Ascending aorta (tissue), 2 donors: Measurements from ENCODE around the gene PPM1E. TPM values are rescaled to one million over a fixed set of nuclear protein-coding genes. Genes with fewer than 3 reads are reported as not detected.
"Not testable (repeated sequence)": the region's sequence is repeated elsewhere in the genome, so short reads cannot be mapped to it uniquely, and the experiment has no call there.

Experiments
- DNase-seq, 2 donors: peaks; one replicate each; pipeline ENCODE4 v3.0.0-alpha.2; 2019; ENCODE audit warnings: low spot score in 2 of 2
- H3K27ac ChIP-seq, 2 donors: fragments of 200-600 bp; sonication (generic); one replicate each; pipeline ENCODE4 v1.5.1; 2016 to 2017; ENCODE audit warnings: mild to moderate bottlenecking in 1 of 2
- H3K27me3 ChIP-seq: fragments of 200-600 bp; sonication (generic); one replicate; pipeline ENCODE4 v1.5.1; 2017
- H3K36me3 ChIP-seq, 2 donors: fragments of 200-600 bp; sonication (generic); one replicate each; pipeline ENCODE4 v1.5.1; 2016
- H3K4me1 ChIP-seq, 2 donors: fragments of 200-600 bp; sonication (generic); one replicate each; pipeline ENCODE4 v1.5.1; 2016 to 2017; ENCODE audit warnings: mild to moderate bottlenecking in 1 of 2
- H3K4me3 ChIP-seq, 2 donors: fragments of 200-600 bp; sonication (generic); one replicate each; pipeline ENCODE4 v1.5.1; 2016 to 2017; ENCODE audit warnings: mild to moderate bottlenecking in 1 of 2
- H3K9me3 ChIP-seq, 2 donors: fragments of 200-600 bp; sonication (generic); one replicate each; pipeline ENCODE4 v1.5.1; 2016
- intact Hi-C: fragments of 100-400 bp; cut with DNase I; formaldehyde crosslinking; loops from one replicate; pipeline ENCODE4 v1.15.1; 2023
- total RNA-seq: library from RNA; depleted of rRNA; stranded (reverse); fragments of >200 nt; gene quantifications from one replicate; pipeline ENCODE4 v1.1.0, GENCODE V29; 2016
- TF ChIP-seq, protein P1 (sequence below), 3 experiments: fragments of 200-600 bp in 2 of 3; fragments of 450-650 bp in 1 of 3; sonication (generic) in 2 of 3; IDR thresholded peaks; one replicate each; pipeline ENCODE4 v1.5.1; 2016 to 2019; ENCODE audit warnings: antibody characterized with exemption in 3 of 3, mild to moderate bottlenecking in 1 of 3, moderate library complexity in 1 of 3

PPM1E gene
- total RNA-seq, 1 donor from 2014 or later = 0.11 TPM

DNA sequence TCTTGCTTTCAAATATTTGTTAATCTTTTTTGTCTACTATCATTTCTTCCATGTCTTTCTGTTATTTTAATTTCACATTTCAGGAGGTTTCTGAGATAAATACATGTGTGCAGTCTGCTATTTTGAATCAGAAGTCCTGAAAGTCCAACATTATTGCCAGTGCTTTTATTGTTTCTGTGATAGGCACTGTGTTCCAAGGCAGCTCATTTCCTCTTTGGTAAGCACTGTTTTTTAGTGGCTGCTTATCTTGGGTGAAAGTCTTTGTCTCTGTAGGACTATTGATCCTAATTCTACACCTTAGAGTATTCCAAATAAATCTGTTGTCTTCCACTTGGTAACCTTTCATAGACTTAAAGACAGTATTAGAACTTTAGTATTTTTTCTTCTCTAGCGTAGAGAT is 76.1 kb downstream of the PPM1E start:
- Histone ChIP-seq H3K4me1 (no peaks in the 10 kb centered on the region), H3K4me3 (no peak overlapping the region), H3K27me3 (no peaks in the 10 kb centered on the region), H3K36me3 (no peaks in the 10 kb centered on the region), H3K9me3 (peaks cover 0 to 4% of the 10 kb centered on the region in 2 donors), H3K27ac (no peak overlapping the region)
- intact Hi-C loops = no loop called here
- no peak for DNase-seq
- TF ChIP-seq, protein P1, sequence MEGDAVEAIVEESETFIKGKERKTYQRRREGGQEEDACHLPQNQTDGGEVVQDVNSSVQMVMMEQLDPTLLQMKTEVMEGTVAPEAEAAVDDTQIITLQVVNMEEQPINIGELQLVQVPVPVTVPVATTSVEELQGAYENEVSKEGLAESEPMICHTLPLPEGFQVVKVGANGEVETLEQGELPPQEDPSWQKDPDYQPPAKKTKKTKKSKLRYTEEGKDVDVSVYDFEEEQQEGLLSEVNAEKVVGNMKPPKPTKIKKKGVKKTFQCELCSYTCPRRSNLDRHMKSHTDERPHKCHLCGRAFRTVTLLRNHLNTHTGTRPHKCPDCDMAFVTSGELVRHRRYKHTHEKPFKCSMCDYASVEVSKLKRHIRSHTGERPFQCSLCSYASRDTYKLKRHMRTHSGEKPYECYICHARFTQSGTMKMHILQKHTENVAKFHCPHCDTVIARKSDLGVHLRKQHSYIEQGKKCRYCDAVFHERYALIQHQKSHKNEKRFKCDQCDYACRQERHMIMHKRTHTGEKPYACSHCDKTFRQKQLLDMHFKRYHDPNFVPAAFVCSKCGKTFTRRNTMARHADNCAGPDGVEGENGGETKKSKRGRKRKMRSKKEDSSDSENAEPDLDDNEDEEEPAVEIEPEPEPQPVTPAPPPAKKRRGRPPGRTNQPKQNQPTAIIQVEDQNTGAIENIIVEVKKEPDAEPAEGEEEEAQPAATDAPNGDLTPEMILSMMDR (IDR thresholded peaks at IDR 0.05) = no peak

DNA sequence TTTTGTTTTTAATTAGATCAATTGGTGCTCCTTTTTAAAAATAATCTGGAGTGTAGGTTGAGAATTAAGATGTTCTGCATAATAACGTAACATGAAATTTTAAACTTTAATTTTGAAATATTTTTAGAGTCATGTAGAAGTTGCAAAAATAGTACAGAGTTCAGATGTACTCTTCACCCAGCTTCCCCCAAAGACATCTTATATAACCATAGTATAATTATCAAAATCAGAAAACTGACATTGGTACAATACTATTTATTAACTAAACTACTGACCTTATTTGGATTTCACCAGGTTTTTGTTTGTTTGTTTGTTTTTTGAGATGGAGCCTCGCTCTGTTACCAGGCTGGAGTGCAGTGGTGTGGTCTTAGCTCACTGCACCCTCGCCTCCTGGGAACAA is 76.9 kb downstream of the PPM1E start:
- Histone ChIP-seq H3K27me3 (no peaks in the 10 kb centered on the region), H3K4me1 (no peaks in the 10 kb centered on the region), H3K4me3 (no peak overlapping the region), H3K27ac (no peak overlapping the region), H3K36me3 (no peaks in the 10 kb centered on the region), H3K9me3 (peaks cover 0 to 4% of the 10 kb centered on the region in 2 donors)
- TF ChIP-seq, protein P1 (IDR thresholded peaks at IDR 0.05) = no peak
- intact Hi-C loops = no loop called here
- no peak for DNase-seq

DNA sequence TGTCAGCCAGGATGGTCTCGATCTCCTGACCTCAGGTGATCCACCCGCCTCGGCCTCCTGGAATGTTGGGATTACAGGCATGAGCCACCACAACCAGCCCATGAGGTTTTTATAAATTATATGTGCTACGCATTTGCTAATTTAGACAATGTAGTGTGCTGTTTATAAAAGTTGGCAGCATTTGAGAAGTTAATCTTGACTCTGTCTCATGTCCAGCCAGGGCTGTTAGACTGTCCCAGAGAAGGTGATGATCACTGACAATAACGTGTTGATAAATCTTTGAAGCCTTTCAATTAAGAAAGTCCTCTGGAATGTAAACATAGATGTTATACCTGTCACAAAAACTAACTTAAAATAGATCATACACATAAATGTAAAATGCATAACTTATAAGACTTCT is 82.0 kb downstream of the PPM1E start:
- no peaks in the 10 kb centered on the region for H3K4me1 ChIP-seq
- H3K4me3 ChIP-seq = no peak overlapping the region
- DNase-seq = no peak
- TF ChIP-seq, protein P1 (IDR thresholded peaks at IDR 0.05) = no peak
- no peaks in the 10 kb centered on the region for H3K9me3 ChIP-seq
- intact Hi-C loops = no loop called here
- H3K27ac ChIP-seq = no peak overlapping the region
- H3K27me3 ChIP-seq = no peaks in the 10 kb centered on the region
- no peaks in the 10 kb centered on the region for H3K36me3 ChIP-seq

DNA sequence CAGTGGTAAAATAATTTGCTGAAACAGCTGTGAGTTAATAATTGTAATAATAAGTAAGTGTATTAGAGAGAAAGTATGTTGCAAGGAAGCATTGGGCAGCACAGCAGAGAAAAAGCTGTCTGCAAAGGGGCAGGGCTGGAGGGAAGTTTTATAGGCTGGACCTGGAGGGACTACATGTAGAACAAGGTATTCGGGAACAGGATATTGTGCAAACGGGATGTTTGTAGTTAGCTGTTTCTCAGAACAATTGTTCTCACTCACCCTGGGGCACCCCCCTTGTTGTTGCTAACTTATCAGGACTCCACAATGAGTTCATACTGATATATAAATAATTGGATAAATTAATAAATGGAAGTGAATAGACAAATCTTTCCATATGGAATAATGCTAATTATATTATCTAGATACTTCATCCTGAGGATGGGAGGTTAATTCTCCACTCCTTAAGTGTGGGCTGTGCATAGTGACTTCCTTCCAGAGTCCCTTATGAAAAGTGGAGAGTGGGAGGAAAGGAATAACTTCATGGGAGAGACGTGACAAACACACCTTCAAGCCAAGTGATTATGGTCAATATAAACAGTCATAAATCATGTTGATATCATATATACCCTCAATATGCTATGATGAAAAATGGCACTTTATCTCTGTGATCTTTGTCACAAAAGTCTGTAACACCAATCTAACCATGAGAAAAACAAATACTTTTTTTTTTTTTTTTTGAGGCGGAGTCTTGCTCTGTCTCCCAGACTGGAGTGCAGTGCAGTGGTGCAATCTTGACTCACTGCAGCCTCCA is 85.4 kb downstream of the PPM1E start:
- intact Hi-C loops = no loop called here
- Histone ChIP-seq H3K36me3 (no peaks in the 10 kb centered on the region), H3K4me1 (no peaks in the 10 kb centered on the region), H3K9me3 (no peaks in the 10 kb centered on the region), H3K27ac (no peak overlapping the region), H3K27me3 (no peaks in the 10 kb centered on the region), H3K4me3 (no peak overlapping the region)
- DNase-seq = no peak
- TF ChIP-seq, protein P1 (IDR thresholded peaks at IDR 0.05) = no peak

DNA sequence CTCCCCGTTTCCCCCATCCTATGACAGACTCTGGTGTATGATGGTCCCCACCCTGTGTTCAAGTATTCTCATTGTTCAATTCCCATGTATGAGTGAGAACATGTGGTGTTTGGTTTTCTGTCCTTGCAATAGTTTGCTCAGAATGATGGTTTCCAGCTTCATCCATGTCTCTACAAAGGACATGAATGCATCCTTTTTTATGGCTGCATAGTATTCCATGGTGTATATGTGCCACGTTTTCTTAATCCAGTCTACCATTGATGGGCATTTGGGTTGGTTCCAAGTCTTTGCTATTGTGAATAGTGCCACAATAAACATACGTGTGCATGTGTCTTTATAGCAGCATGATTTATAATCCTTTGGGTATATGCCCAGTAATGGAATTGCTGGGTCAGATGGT is 90.8 kb downstream of the PPM1E start:
- H3K36me3 ChIP-seq, intact Hi-C loops: not testable (repeated sequence)

DNA sequence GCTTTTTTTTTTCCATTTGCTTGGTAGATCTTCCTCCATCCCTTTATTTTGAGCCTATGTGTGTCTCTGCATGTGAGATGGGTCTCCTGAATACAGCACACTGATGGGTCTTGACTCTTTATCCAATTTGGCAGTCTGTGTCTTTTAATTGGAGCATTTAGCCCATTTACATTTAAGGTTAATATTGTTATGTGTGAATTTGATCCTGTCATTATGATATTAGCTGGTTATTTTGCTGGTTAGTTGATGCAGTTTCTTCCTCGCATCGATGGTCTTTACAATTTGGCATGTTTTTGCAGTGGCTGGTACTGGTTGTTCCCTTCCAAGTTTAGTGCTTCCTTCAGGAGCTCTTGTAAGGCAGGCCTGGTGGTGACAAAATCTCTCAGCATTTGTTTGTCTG is 94.5 kb downstream of the PPM1E start:
- intact Hi-C loops = not testable (repeated sequence)

More for the DNA sequence above, 90.8 kb downstream of the PPM1E start:
- not testable (repeated sequence) for DNase-seq, H3K27ac ChIP-seq, H3K4me1 ChIP-seq, H3K4me3 ChIP-seq, H3K9me3 ChIP-seq, H3K27me3 ChIP-seq

More for the DNA sequence above, 94.5 kb downstream of the PPM1E start:
- not testable (repeated sequence) for H3K27me3 ChIP-seq, H3K4me1 ChIP-seq, DNase-seq, H3K36me3 ChIP-seq, H3K27ac ChIP-seq, H3K4me3 ChIP-seq, H3K9me3 ChIP-seq
